Measurements from ENCODE around the gene DCDC2B. TPM values are rescaled to one million over a fixed set of nuclear protein-coding genes. Genes with fewer than 3 reads are reported as not detected.
"Not testable (repeated sequence)": the region's sequence is repeated elsewhere in the genome, so short reads cannot be mapped to it uniquely, and the experiment has no call there.

Gene DCDC2B
- total RNA-seq, 6 experiments from 2014 or later: not detected

DNA sequence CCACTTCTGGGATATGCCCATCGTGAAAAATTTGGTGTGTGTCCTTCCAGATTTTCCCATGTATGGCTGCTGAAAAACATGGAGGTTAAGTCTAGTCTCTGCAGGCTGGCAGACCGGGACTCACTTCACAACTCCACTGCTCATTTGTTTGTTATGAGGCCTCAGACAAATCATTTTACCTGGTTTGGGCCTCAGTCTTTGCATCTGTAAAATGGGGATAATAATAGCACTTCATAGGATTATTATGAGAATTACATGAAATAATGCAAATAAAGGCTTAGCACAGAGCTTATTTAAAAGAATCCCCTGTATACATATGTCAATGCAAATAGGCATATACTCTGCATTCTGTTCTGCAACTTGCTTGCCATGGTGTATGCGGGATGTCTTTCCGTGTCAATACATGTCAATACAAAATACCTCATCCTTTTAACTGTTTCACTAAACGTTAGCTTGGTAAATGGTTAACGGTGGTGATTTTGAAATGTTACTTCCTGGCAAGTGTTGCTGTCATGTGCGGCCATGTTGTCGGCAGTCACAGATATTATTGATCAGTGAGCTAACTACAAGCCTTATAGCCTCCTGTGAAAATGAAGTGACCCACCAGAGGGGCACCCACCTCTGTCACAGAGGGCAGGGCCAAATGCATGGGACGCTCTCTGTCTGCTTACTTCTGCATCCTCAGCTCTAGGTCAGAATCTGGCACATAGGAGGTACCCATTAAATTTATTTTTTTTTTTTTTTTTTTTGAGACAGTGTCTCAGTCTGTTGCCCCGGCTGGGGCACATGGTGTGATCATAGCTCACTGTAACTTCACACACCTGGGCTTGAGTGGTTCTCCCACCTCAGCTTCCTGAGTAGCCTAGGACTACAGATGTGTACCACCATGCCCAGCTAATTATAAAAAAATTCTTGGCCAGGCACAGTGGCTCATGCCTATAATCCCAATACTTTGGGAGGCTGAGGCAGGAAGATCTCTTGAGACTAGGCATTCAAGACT lies 46.5 kb downstream of the DCDC2B start:
- intact Hi-C loops (cut with DNase I): no loop called here
- no peak for DNase-seq
- H3K36me3 ChIP-seq: no peaks in the 10 kb centered on the region
- no peak for TF ChIP-seq CTCF (IDR thresholded peaks at IDR 0.05)
- no peak for TF ChIP-seq POLR2A (IDR thresholded peaks at IDR 0.05)
- peak overlapping the region in 1 of 3 donors; percentile 7 for H3K4me3 ChIP-seq
- no peaks in the 10 kb centered on the region for H3K27me3 ChIP-seq
- ATAC-seq: peak; percentile 42 to 79 (median 64)
- H3K27ac ChIP-seq: peak overlapping the region in 2 of 3 donors; percentile 13 to 24
- WGBS (ENCODE audit: insufficient coverage, low coverage, low lambda C conversion rate, missing lambda C conversion rate): 20% methylated on average over 9 of the region's 10 CpGs
- no peaks in the 10 kb centered on the region for H3K9me3 ChIP-seq
- H3K4me1 ChIP-seq: peaks cover 0 to 16% (median 6%) of the 10 kb centered on the region in 4 donors

- no peak for TF ChIP-seq POLR2A (IDR thresholded peaks at IDR 0.05)
- no peak for TF ChIP-seq CTCF (IDR thresholded peaks at IDR 0.05)
- intact Hi-C loops (cut with DNase I): no loop called here
- no peak for DNase-seq
- ATAC-seq: no peak
- H3K27ac ChIP-seq: no peak overlapping the region
- peaks cover 0 to 10% (median 5%) of the 10 kb centered on the region in 4 donors for H3K4me1 ChIP-seq
- H3K4me3 ChIP-seq: no peak overlapping the region
- H3K36me3 ChIP-seq: no peaks in the 10 kb centered on the region
- H3K9me3 ChIP-seq: no peaks in the 10 kb centered on the region
- WGBS (ENCODE audit: insufficient coverage, low coverage, low lambda C conversion rate, missing lambda C conversion rate): 72% methylated on average over 7 of the region's 9 CpGs
- H3K27me3 ChIP-seq: no peaks in the 10 kb centered on the region
These were observed 47.8 kb downstream of the DCDC2B start for GRCh38 chr1:32256473-32257226.

DNA sequence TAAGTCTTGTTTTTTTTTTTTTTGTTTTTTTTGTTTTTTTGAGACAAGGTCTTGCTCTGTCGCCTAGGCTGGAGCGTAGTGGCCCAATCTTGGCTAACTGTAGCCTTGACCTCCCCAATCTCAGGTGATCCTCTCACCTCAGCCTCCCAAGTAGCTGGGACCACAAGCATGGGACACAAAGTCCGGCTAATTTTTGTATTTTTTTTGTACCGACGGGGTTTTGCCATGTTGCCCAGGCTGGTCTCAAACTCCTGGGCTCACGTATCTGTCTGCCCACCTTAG lies 48.3 kb downstream of the DCDC2B start:
- no peak overlapping the region for H3K27ac ChIP-seq
- H3K36me3 ChIP-seq: no peaks in the 10 kb centered on the region
- ATAC-seq: no peak
- H3K4me1 ChIP-seq: peaks cover 0 to 10% (median 5%) of the 10 kb centered on the region in 4 donors
- WGBS (ENCODE audit: insufficient coverage, low coverage, low lambda C conversion rate, missing lambda C conversion rate): 85% methylated on average over 2 of the region's 6 CpGs
- intact Hi-C loops (cut with DNase I): no loop called here
- no peak overlapping the region for H3K4me3 ChIP-seq
- no peaks in the 10 kb centered on the region for H3K9me3 ChIP-seq
- TF ChIP-seq CTCF (IDR thresholded peaks at IDR 0.05): no peak
- no peak for TF ChIP-seq POLR2A (IDR thresholded peaks at IDR 0.05)
- DNase-seq: no peak
- H3K27me3 ChIP-seq: no peaks in the 10 kb centered on the region

GRCh38 chr1:32263236-32263593 lies 54.3 kb downstream of the DCDC2B start:
- H3K27ac ChIP-seq; H3K27me3 ChIP-seq; ATAC-seq; intact Hi-C loops (cut with DNase I); H3K4me1 ChIP-seq; DNase-seq; H3K4me3 ChIP-seq; H3K36me3 ChIP-seq; H3K9me3 ChIP-seq: not testable (repeated sequence)
- 83% methylated on average over 2 of the region's 4 CpGs for WGBS (ENCODE audit: insufficient coverage, low coverage, low lambda C conversion rate, missing lambda C conversion rate)

GRCh38 chr1:32263744-32264143 lies 54.9 kb downstream of the DCDC2B start:
- DNase-seq (no peak), ATAC-seq (no peak)
- H3K27me3 ChIP-seq: no peaks in the 10 kb centered on the region
- no peak for TF ChIP-seq CTCF (IDR thresholded peaks at IDR 0.05)
- TF ChIP-seq POLR2A (IDR thresholded peaks at IDR 0.05): no peak
- intact Hi-C loops (cut with DNase I): no loop called here
- H3K4me1 ChIP-seq: no peaks in the 10 kb centered on the region
- no peaks in the 10 kb centered on the region for H3K9me3 ChIP-seq
- no peak overlapping the region for H3K4me3 ChIP-seq
- no peaks in the 10 kb centered on the region for H3K36me3 ChIP-seq
- 93% methylated on average over 4 of the region's 4 CpGs for WGBS (ENCODE audit: insufficient coverage, low coverage, low lambda C conversion rate, missing lambda C conversion rate)
- no peak overlapping the region for H3K27ac ChIP-seq

All from right lobe of liver (tissue), 6 donors.